Hepatocyte (in vitro differentiated cells): ENCODE results near the gene LIPH.

Source experiments
- CTCF ChIP-seq: fragments of 200-600 bp; sonication (generic); IDR thresholded peaks from 2 replicates; pipeline ENCODE4 v1.5.1; 2016; ENCODE audit warnings: antibody characterized with exemption, mild to moderate bottlenecking; ENCODE audit not compliant: poor library complexity
- EZH2phosphoT487 ChIP-seq: fragments of 200-600 bp; sonication (generic); IDR thresholded peaks from one replicate; pipeline ENCODE4 v1.6.1; 2018; ENCODE audit warnings: antibody characterized with exemption, mild to moderate bottlenecking, low read depth, moderate library complexity; ENCODE audit not compliant: unreplicated experiment, severe bottlenecking

GRCh38 chr3:185465471-185465870, 86.9 kb downstream of the LIPH start:
- TF ChIP-seq CTCF (no peak), EZH2phosphoT487 (no peak)
